ENCODE measurements around the gene MCFD2.

MCFD2 gene

GRCh38 chr2:46871976-46872381 is 43.6 kb downstream of the MCFD2 start:
- DNase-seq = no peak

DNA sequence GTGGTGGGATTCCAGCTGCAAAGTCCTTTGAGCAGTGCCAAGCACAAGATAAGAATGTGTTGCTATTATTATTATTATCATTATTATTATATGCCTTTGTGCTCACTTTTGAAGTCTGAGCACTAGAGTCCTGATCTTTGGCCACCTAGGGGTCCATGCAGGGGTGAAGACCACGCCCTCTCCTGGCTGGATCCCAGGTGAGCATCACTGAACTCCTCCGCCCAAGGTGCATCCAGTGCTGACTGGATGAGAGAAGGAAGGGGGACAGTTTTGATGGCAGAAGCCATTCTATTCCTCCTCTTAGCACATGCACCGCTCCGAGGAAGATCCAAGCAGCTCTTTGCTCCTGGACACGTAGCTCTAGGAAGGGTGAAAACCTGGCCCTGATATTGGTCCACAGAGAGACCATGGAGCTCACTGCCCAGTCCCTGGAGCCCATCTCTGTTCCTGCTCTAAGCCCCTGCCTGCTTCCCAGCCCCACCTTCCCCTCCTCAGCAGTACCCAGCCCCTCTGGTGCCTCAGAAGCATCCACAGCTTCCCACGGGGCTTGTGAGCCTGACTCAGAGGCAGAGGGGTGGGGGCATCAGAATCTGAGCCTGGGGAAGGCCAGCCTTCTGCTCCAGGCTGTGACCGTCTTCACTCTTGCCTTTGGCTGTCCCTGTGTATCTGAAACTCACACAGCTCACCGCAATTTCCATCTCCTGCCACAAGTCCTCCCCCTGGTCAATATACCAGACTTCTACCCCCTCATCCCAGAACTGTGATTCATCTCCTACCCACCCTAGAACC is 45.4 kb downstream of the MCFD2 start:
- DNase-seq = no peak

GRCh38 chr2:46869621-46870020 is 46.0 kb downstream of the MCFD2 start:
- DNase-seq = no peak

GRCh38 chr2:46866770-46867246 is 48.8 kb downstream of the MCFD2 start:
- no peak for DNase-seq

DNA sequence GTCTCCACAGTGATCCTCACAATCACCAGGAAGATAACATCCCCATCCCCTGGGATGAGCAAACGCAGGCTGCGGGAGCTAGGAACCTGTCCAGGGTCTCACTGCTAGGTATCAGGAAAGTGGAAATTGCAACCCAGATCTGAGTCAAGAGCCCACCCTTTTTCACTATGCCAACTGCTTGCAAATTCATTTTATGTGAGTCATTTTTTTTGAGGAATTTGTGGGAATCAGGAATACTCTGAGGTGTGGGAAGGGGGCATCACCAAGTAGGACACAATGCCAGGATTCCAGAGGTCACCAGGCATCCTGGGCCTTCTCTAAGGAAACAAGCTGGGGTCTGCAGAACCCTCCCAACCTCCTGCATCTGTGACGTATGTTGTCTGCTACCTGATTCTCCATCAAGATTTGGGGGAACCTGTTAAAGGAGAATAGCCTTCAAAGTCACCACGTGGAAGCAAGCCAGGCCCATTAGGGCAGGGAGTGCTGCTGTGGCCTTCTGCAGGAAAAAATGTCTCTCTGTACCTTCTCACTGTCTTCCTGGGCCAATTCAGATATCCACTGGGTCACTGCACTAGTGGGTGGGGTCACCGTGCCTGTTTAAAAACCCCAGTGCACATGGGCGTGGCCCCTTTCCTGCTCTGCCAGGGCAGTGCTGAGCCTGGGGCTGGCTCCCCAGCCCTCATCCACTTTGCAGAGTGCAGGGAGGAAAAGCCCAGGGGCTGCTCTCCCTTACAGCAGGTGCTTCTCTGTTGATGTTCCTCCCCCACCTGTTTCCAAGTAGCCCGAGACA is 50.2 kb downstream of the MCFD2 start:
- DNase-seq = no peak

DNA sequence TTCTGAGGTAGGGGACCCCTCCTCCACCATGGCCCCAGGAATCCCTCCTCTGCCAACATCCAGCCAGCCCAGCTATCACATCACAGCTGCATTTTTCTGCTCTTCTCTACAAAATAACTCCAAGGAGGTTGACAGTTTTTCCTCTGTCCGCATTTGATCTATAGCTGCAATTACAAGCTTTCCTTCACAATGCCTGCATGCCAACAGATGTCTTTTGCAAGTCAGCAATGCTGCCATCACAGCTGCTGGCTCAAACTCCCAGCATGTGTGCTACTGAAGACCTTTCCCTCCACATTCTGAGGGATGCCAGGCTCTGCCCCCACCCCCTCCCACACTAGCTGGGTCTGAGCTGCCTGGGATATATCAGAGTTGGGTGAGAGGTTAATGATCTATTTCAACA is 51.7 kb downstream of the MCFD2 start:
- DNase-seq = no peak

- no peak for DNase-seq
These were observed 53.1 kb downstream of the MCFD2 start for GRCh38 chr2:46862514-46862913.

DNA sequence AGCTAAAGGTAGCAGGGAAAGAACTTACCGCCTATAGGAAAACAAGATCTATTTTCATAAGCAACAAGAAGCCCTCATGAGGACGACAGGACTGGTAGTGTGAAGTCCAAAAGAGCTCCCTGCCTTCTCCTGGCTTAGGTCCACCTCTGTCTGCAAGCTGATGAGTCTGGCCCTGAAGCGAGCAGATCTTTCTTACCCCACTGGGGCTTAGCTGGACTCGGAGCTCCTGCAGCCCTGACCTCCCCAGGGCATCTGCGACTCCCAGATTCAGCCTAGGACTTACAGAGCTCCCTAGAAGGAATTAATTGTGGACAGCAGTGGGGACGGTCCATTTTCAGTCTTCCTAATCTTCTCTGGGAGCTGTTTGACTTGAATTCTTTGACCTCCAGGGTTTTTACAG is 53.7 kb downstream of the MCFD2 start:
- DNase-seq = no peak

GRCh38 chr2:46859482-46859881 is 56.1 kb downstream of the MCFD2 start:
- no peak for DNase-seq

DNA sequence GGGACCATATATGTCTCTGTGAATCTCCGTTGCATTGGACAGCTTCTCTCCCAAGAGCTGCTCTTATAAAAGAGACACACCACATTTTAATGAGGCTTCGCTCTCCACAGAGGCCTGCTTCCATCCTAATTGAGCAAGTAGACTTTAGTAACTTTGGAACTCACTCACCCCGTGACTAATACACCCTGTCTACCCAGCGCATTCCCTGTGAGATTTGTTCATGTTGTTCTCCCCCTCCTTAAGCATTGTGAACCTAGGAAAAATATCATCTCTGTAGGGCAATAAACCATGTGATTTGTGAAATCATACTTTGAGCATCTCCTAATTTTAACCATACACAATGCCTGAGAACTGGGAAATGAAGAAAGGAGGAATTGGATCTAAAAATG is 56.9 kb downstream of the MCFD2 start:
- DNase-seq = no peak

- DNase-seq = no peak
These were observed 57.5 kb downstream of the MCFD2 start for GRCh38 chr2:46857871-46858701.

GRCh38 chr2:46856336-46856735 is 59.3 kb downstream of the MCFD2 start:
- no peak for DNase-seq

- DNase-seq = no peak
These were observed 59.8 kb downstream of the MCFD2 start for GRCh38 chr2:46855805-46856204.

DNA sequence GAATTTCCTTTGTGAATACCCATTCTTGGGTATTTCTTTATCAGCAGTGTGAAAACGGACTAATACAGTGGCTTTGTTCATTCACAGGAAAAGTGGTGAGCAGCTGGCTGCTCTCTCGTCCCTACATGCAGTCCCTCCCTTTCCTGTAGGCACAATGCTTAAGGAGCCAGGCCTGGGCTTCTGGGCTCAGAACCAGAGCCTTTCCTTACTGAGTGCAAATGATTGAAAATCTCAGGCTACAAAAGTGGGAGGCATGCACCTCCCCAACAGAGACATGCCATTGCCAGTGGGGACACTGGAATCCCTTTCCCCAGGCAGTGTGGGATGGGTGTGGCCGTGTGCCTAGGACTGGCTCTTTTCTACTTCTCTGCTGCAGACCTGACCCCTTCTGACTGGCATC is 61.3 kb downstream of the MCFD2 start:
- no peak for DNase-seq

- no peak for DNase-seq
These were observed 63.0 kb downstream of the MCFD2 start for GRCh38 chr2:46852598-46852997.

GRCh38 chr2:46852124-46852523 is 63.5 kb downstream of the MCFD2 start:
- no peak for DNase-seq
